Mammary epithelial cell (primary cell): Measurements from ENCODE around the gene NPHP4.

ENCODE experiments used
- EZH2 ChIP-seq: IDR thresholded peaks from 2 replicates; pipeline ENCODE4 v1.6.1; 2012; ENCODE audit warnings: low read length, inconsistent platforms, borderline replicate concordance
- TF ChIP-seq, protein P1 (sequence below), 2 donors: IDR thresholded peaks in 1 of 2; conservative IDR thresholded peaks in 1 of 2; 2 replicates each; pipeline ENCODE4 v1.5.1; 2011 to 2012; ENCODE audit warnings: inconsistent platforms in 2 of 2, low read length in 2 of 2, mild to moderate bottlenecking in 2 of 2, control low read depth in 1 of 2, low read depth in 1 of 2; ENCODE audit not compliant: insufficient read depth in 1 of 2; ENCODE audit errors: extremely low read depth in 1 of 2

DNA sequence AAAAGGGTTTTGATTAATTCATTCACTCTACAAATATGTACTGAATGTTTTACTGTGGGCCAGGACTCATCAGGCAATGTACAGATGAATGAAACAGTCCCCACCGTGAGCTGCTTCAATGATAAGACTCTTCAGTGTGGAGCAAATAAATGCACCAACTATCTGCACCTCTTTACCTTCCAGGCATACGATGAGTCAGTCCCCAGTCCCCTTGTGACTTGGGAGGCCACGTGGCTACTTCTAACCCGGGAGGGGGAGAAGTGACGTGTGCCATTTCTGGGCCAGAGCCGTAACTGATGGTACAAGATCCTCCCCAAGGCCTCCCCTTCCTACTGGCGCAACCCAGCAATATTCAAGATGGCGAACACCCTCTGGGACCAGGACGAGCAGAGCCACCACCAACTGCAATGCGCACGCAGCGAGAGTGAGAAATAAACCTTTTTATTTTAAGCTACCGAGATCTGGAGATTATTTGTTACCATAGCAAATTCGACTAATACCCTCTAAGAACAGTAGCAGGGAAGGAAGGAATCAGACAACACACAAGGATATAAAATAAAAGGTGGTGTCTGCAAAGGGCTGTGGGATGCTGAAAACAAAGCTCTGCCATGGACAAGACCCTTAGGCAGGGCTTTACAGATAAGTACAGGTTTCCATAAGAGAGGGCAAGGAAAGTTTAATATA, 74.5 kb downstream of the NPHP4 start:
- TF ChIP-seq, protein P1, sequence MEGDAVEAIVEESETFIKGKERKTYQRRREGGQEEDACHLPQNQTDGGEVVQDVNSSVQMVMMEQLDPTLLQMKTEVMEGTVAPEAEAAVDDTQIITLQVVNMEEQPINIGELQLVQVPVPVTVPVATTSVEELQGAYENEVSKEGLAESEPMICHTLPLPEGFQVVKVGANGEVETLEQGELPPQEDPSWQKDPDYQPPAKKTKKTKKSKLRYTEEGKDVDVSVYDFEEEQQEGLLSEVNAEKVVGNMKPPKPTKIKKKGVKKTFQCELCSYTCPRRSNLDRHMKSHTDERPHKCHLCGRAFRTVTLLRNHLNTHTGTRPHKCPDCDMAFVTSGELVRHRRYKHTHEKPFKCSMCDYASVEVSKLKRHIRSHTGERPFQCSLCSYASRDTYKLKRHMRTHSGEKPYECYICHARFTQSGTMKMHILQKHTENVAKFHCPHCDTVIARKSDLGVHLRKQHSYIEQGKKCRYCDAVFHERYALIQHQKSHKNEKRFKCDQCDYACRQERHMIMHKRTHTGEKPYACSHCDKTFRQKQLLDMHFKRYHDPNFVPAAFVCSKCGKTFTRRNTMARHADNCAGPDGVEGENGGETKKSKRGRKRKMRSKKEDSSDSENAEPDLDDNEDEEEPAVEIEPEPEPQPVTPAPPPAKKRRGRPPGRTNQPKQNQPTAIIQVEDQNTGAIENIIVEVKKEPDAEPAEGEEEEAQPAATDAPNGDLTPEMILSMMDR (conservative IDR thresholded peaks at IDR 0.05 in 1 of 2, IDR thresholded peaks at IDR 0.05 in 1 of 2; ENCODE audit: extremely low read depth in 1 of 2, insufficient read depth in 1 of 2, low read depth in 1 of 2, low read length in 2 of 2) = no peak
- TF ChIP-seq EZH2 = no peak
